Activated naive CD4-positive, alpha-beta T cell treated with anti-CD3 and anti-CD28 coated beads, Interleukin-2, amount 10 ng/mL, durations not matched to agents 7 days and 5 days (primary cell): ENCODE measurements around the gene CISD3.

Experiments used
- CTCF ChIA-PET: fragments of 350-600 bp; sonication (Branson Sonifier 250); formaldehyde crosslinking; loops from one replicate; lab custom pipeline; 2021; ENCODE audit warnings: antibody characterized with exemption; lab: Charles Lee
- DNase-seq: peaks from one replicate; pipeline ENCODE4 v3.0.0-alpha.2; 2020
- H3K27ac Mint-ChIP-seq: one replicate; pipeline ENCODE4 v1.8.0; 2021; ENCODE audit warnings: mild to moderate bottlenecking, moderate library complexity, mixed read lengths
- H3K27me3 Mint-ChIP-seq: one replicate; pipeline ENCODE4 v1.8.0; 2021; ENCODE audit warnings: mild to moderate bottlenecking, mixed read lengths
- H3K36me3 Mint-ChIP-seq: one replicate; pipeline ENCODE4 v1.8.0; 2021; ENCODE audit warnings: mixed read lengths
- H3K4me1 Mint-ChIP-seq: one replicate; pipeline ENCODE4 v1.8.0; 2021; ENCODE audit warnings: mixed read lengths
- H3K4me3 Mint-ChIP-seq: one replicate; pipeline ENCODE4 v1.8.0; 2021; ENCODE audit warnings: mild to moderate bottlenecking, moderate library complexity, mixed read lengths
- H3K9me3 Mint-ChIP-seq: one replicate; pipeline ENCODE4 v1.8.0; 2021; ENCODE audit warnings: mixed read lengths

The CISD3 gene

DNA sequence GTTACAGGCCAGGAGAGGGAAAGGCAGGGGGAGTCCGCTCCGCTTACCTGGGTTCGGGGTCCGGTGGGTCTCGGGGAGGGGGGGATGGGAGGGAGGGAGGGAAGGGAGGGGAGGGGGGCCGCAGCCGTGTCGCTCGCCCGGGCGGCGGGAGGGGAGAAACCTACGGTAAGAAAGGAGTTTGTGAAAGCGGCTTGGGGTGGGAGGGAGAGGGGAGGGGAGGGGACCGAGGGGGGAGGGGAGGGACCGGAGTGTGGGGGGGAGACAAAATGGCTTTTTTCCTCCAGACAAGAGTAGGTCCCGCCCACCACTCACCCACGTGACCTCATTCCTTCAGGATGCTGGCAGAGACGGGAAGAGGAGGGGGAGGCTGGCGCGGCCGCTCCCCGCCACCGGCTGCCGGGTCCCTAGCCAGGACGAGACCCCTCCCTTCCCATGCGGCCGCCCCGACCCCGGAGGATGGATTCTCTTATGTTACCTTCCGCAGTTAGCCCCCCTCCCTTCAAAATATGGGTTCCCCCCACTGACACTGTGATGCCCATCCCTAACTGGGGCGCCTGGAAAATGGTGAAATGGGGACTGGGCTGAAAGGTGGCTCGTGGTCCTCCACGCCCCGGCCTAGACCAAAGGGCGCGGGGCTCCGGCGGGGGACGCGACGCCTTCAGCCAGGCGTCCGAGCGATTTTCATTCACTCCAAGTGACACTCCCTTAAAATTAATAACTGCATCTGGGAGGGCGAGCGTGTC, 18.2 kb downstream of the CISD3 start, which contains the start of gene PCGF2:
Gene PCGF2 (minus strand): TSS at position 188 of the 743 bp plus-strand sequence. CDS start 7,934 bp downstream, outside the sequence.
- peaks cover 90% of the 10 kb centered on the region for H3K27me3 Mint-ChIP-seq
- DNase-seq, result no peak

DNA sequence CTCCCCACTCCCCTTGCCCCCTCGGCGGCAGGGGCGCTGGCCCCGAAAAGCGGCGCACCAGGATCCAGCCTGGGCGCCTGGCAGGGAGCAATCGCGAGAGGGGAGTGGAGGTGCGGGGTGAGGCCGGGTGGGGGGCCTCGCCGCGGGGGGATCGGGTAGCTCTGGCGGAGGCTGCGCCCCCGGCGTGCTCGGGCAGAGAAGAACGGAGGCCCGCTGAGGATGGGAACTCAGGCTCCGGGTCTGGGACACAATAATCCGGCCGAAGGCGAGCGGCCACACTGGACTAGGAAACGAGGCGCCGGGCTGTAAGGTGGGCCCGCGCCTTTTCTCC, 18.7 kb downstream of the CISD3 start:
- Mint-ChIP-seq H3K27me3 (peaks cover 84% of the 10 kb centered on the region), H3K9me3 (no peaks in the 10 kb centered on the region), H3K4me3 (peak overlapping the region; percentile 61), H3K36me3 (peaks cover 8% of the 10 kb centered on the region), H3K4me1 (peaks cover 54% of the 10 kb centered on the region), H3K27ac (no peak overlapping the region)
- CTCF ChIA-PET, result interaction anchor here (1.1 kb wide), 1 partner anchor 14 kb away, joined by 3 read pairs; no protein-coding TSS in a partner anchor
- no peak for DNase-seq

More for the DNA sequence above, 18.2 kb downstream of the CISD3 start, which contains the start of gene PCGF2:
- CTCF ChIA-PET, result interaction anchor here (1.1 kb wide), 1 partner anchor 13 kb away, joined by 3 read pairs; no protein-coding TSS in a partner anchor
- H3K27ac Mint-ChIP-seq, result no peak within 1 kb of the TSS
- no peaks in the 10 kb centered on the region for H3K9me3 Mint-ChIP-seq
- H3K4me1 Mint-ChIP-seq, result peaks cover 51% of the 10 kb centered on the region
- peak within 1 kb of the TSS; percentile 68 for H3K4me3 Mint-ChIP-seq
- peaks cover 5% of the 10 kb centered on the region for H3K36me3 Mint-ChIP-seq

DNA sequence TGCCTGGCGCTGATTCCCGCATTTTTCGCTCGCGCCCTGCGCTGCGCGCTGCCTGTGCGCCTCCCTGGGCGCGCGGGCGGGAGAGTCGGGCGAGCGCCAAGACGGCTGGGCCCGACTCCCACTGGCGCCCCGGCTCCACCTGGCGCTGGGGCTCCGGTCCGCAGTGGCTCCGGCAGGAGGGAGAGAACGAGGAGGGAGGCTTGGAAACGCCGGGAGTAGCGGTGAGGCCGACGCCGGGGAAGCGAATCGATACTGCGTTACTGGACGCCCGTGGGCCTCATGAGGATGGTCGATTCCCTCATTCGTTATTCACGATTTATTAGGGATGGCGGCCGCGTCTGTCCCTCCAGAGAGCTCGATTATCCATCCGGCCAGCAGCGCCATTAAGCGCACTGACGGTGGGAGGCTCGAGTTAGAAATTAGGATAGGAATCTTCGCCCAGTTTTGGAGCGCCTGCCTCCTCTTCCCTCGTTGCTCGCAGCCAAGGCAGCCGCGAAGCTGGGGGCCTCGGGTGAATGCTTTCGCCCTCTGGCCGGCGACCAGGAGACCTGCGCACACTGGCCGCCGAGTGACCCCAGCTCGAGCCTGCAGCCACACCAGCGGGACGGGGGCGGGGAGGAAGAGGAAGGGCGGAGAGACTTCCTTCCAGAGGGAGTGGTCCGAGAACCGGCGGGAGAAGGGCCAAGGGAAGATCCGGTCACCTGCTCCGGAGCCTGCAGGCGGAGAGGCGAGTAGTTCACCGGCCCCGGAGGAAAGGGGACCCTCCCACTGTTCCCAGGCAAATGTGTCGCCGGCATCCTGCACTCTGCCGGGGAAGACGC, 19.3 kb downstream of the CISD3 start:
- Mint-ChIP-seq H3K9me3 (no peaks in the 10 kb centered on the region), H3K4me3 (peak overlapping the region; percentile 61), H3K27ac (no peak overlapping the region), H3K4me1 (peaks cover 56% of the 10 kb centered on the region), H3K36me3 (peaks cover 10% of the 10 kb centered on the region), H3K27me3 (peaks cover 79% of the 10 kb centered on the region)
- no peak for DNase-seq
- CTCF ChIA-PET, result interaction anchor here (1.1 kb wide), 1 partner anchor 14 kb away, joined by 3 read pairs; no protein-coding TSS in a partner anchor

DNA sequence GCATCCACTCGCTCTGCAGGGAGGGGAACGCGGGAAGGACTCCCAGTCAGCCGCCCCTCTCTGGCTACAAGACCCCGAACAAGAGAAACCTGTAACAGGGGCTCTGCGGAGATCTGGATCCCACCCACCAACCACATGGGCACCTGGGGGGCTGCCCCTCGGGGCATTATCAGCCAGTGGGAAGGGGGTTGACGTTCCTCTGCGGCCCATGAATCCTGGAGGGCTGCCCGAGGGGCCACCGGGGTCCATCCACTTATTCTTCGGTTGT, 19.8 kb downstream of the CISD3 start:
- CTCF ChIA-PET, result interaction anchor here (1.2 kb wide), 1 partner anchor 73 kb away, joined by 3 read pairs; no protein-coding TSS in a partner anchor
- Mint-ChIP-seq H3K9me3 (no peaks in the 10 kb centered on the region), H3K27ac (no peak overlapping the region), H3K4me3 (peak overlapping the region; percentile 93), H3K36me3 (peaks cover 14% of the 10 kb centered on the region), H3K27me3 (peaks cover 73% of the 10 kb centered on the region), H3K4me1 (peaks cover 60% of the 10 kb centered on the region)
- DNase-seq, result no peak

DNA sequence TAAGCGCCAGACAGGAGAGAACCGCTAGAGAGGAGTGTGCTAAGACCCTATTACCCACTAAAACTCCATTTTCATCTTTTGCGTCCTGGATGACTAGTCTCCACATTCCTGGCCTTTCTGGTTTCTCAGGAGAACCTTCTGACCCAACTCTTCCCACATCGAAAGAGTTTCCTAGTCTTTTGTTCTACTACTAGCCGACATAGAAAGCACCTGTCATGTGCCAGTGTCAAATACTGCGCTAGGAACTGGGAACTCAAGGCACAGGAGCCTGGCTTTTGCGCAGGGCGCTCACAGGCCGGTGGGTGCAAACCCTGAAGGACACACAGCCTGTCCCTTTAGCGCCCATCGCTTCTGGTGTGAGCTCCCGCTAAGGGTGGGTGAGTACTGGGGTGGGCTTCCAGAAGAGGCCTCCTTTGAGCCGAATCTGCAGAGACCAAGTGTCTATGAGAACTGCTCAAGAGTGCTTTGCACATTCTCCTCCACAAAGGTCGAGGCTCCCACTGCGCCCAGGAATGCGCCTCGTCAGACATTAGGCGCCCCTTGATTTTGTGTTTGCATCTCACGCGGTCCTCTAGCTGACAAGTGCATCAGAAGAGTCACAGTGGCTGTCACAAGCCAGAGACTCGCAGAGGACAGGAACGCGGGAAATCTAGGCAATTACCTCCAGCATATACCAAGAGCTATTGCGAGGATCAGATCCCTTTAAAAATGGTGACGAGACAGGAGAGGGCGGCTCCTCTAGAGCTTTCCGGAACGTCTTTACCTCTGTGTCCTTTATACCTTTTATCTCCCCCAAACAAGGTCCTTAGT, 20.4 kb downstream of the CISD3 start:
- peaks cover 68% of the 10 kb centered on the region for H3K27me3 Mint-ChIP-seq
- peaks cover 14% of the 10 kb centered on the region for H3K36me3 Mint-ChIP-seq
- H3K4me1 Mint-ChIP-seq, result peaks cover 60% of the 10 kb centered on the region
- peak overlapping the region; percentile 4 for H3K27ac Mint-ChIP-seq
- CTCF ChIA-PET, result interaction anchor here (0.9 to 1.2 kb wide), 2 partner anchors 21 to 74 kb away, joined by 3 read pairs; no protein-coding TSS in a partner anchor
- DNase-seq, result peak; percentile 34
- no peaks in the 10 kb centered on the region for H3K9me3 Mint-ChIP-seq
- peak overlapping the region; percentile 93 for H3K4me3 Mint-ChIP-seq

DNA sequence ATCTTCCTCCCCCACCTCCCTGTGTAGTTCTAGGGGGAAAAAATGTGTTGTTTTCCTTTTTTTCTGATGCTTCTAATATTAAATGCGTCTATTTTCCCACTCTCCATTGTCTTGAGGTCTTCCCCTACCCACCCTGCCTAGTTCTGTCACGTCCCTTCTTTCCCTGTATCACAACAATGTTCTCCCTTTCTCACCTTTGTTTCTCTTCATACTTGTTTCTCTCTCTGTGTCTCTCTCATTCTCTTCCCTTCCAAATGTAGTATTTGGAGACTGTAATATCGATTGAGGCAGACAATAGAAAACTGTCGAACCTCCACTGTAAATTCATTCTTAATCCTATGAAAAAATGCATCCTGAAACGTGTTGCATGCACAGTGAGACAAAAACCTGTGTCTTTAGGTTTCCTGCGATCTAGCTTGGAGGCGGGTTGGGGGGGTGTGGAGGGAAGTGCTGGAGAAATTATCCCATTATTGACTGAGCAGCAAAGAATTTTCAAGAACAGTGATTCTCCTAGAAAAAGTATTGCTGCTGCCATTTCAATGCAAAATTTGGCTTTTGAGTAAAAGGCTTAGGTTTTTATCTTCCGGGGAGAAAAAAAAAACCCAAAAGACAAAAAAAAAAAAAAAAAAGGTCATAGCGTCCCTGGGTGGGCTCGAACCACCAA, 21.1 kb downstream of the CISD3 start:
- H3K9me3 Mint-ChIP-seq, result no peaks in the 10 kb centered on the region
- H3K36me3 Mint-ChIP-seq, result peaks cover 21% of the 10 kb centered on the region
- DNase-seq, result no peak
- H3K4me1 Mint-ChIP-seq, result peaks cover 55% of the 10 kb centered on the region
- H3K27me3 Mint-ChIP-seq, result peaks cover 60% of the 10 kb centered on the region
- CTCF ChIA-PET, result interaction anchor here (0.9 to 1.3 kb wide), 3 partner anchors 16 to 74 kb away, joined by 3 to 4 read pairs (median 3); no protein-coding TSS in a partner anchor
- H3K27ac Mint-ChIP-seq, result peak overlapping the region; percentile 92
- H3K4me3 Mint-ChIP-seq, result peak overlapping the region; percentile 93

DNA sequence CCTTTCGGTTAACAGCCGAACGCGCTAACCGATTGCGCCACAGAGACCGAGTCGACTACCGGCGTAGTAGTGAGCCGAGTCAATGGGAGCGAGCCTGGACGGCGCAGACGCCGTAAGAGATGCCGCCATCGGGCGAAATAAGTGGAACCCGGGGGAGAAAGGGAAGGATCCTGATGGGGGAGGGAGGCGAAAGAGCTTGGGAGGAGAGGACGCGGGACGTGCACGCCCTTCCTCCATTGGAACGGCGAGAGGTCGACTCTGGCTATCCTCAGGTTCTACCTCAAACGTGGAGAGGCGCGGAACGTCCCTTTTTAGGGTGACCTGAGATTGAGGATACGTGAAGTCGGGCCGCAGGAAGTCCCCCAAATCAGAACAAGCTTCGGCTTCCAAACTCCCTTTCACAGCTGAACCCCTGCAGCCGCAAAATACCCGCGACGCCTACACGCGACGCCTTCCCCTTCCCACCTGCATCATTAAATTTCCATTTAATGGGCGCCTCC, 21.7 kb downstream of the CISD3 start:
- peak; percentile 88 for DNase-seq
- peaks cover 54% of the 10 kb centered on the region for H3K27me3 Mint-ChIP-seq
- peaks cover 49% of the 10 kb centered on the region for H3K4me1 Mint-ChIP-seq
- peak overlapping the region; percentile 92 for H3K27ac Mint-ChIP-seq
- H3K9me3 Mint-ChIP-seq, result no peaks in the 10 kb centered on the region
- CTCF ChIA-PET, result interaction anchor here (1.3 kb wide), 1 partner anchor 17 kb away, joined by 4 read pairs; no protein-coding TSS in a partner anchor
- peaks cover 24% of the 10 kb centered on the region for H3K36me3 Mint-ChIP-seq
- peak overlapping the region; percentile 93 for H3K4me3 Mint-ChIP-seq

DNA sequence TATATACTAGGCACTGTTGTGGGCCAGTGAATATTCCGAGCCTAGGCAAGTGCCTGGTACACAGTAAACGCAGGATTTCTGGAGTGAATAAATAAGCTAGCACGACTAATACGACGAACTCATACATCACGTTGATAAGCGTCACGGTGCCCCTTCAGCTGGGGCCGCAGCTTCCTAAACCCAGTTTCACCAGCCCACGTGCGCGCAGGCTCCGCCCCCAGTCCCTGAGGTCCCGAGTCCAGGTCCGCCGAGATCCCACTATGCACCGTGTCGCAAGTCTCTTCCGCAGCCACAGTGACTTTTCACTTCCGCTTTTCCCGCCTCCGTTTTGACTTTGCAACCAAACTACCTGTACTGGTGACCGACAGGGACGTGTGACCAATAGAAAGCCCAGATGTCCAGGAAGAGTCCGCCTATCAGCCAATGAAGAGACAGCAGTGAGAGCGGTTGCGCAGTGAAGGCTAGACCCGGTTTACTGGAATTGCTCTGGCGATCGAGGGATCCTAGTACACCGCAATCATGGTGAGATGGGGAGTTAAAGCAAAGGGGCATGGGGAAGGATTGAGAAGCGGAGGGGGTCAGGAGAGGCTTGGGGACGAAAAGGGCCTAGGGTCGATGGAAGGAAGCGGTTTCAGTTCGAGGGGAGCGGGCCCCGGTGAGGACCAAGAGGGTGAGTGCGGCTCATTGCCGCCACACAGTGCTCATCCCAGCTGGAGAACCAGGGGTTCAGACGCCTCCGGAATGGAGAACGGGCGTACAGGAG, 22.3 kb downstream of the CISD3 start, which contains the start of gene PSMB3:
Gene PSMB3 (plus strand): TSS at position 434 of the 763 bp plus-strand sequence. CDS start 86 bp downstream, at position 520.
- peak within 1 kb of the TSS; percentile 93 for H3K4me3 Mint-ChIP-seq
- DNase-seq, result peak; percentile 98
- peak within 1 kb of the TSS; percentile 92 for H3K27ac Mint-ChIP-seq
- CTCF ChIA-PET, result interaction anchor here (1.3 kb wide), 1 partner anchor 17 kb away, joined by 4 read pairs; no protein-coding TSS in a partner anchor
- H3K36me3 Mint-ChIP-seq, result peaks cover 24% of the 10 kb centered on the region
- peaks cover 48% of the 10 kb centered on the region for H3K4me1 Mint-ChIP-seq
- peaks cover 48% of the 10 kb centered on the region for H3K27me3 Mint-ChIP-seq
- H3K9me3 Mint-ChIP-seq, result no peaks in the 10 kb centered on the region

DNA sequence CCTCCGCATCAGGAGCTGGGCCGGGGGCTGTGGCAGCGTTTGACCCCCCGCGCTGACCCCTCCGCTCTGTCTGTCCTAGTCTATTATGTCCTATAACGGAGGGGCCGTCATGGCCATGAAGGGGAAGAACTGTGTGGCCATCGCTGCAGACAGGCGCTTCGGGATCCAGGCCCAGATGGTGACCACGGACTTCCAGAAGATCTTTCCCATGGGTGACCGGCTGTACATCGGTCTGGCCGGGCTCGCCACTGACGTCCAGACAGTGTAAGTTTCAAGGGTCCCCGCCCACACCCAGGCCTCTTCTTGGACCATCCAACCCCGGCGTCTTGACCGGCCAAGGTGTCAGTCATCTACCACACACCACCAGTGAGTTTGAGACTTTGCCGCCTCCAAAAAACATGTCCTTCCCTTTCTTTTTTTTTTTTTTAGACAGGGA, 22.9 kb downstream of the CISD3 start:
- H3K4me1 Mint-ChIP-seq, result peaks cover 46% of the 10 kb centered on the region
- H3K9me3 Mint-ChIP-seq, result no peaks in the 10 kb centered on the region
- DNase-seq, result no peak
- H3K27me3 Mint-ChIP-seq, result peaks cover 42% of the 10 kb centered on the region
- CTCF ChIA-PET, result no interaction called here
- H3K4me3 Mint-ChIP-seq, result peak overlapping the region; percentile 93
- H3K27ac Mint-ChIP-seq, result peak overlapping the region; percentile 92
- H3K36me3 Mint-ChIP-seq, result peaks cover 24% of the 10 kb centered on the region

DNA sequence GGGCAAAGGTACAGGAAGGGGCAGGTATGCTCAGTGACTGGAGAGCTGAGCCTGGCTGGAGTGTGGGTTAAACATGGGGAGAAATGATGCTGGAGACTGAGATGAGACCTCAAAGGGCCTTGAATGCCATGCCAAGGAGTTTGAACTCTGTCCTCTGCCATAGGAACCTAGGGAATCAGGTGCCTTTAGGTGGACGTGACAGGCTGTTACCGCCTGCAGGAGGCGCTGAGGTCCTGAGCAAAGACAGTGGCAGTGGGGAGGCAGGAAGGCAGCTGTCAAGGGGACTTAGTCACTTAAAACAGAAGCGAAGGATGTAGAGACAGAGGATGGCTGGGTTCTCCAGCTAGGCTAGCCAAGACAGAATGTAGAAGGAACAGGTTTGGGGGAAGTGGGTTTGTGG, 31.5 kb downstream of the CISD3 start:
- Mint-ChIP-seq H3K4me3 (no peak overlapping the region), H3K27me3 (no peaks in the 10 kb centered on the region), H3K36me3 (peaks cover 53% of the 10 kb centered on the region), H3K9me3 (no peaks in the 10 kb centered on the region), H3K4me1 (peaks cover 16% of the 10 kb centered on the region), H3K27ac (peak overlapping the region; percentile 64)
- DNase-seq, result peak; percentile 62
- CTCF ChIA-PET, result interaction anchor here (1.0 to 1.3 kb wide), 2 partner anchors 20 to 413 kb away, joined by 3 read pairs; no protein-coding TSS in a partner anchor

DNA sequence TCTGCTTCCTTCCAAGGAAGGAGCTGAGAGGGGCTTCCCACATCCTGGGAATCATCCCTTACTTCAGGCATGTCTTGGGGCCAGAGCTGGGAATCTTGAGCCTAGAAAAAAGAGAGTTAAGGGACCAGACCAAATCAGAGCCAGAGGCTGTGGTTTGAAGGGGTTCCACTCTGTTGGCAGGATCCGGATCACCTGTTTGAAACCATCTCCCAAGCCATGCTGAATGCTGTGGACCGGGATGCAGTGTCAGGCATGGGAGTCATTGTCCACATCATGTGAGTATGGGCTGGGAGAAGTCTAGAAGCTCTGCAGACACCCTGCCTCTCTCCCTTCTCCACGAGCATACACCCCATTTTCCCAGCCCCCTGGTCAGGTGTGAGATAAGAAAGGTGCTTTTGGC, 32.1 kb downstream of the CISD3 start:
- Mint-ChIP-seq H3K4me3 (no peak overlapping the region), H3K36me3 (peaks cover 59% of the 10 kb centered on the region), H3K27ac (peak overlapping the region; percentile 63), H3K9me3 (no peaks in the 10 kb centered on the region), H3K27me3 (no peaks in the 10 kb centered on the region), H3K4me1 (peaks cover 16% of the 10 kb centered on the region)
- CTCF ChIA-PET, result interaction anchor here (0.9 to 1.3 kb wide), 3 partner anchors 19 to 413 kb away, joined by 3 to 4 read pairs (median 3); no protein-coding TSS in a partner anchor
- no peak for DNase-seq

DNA sequence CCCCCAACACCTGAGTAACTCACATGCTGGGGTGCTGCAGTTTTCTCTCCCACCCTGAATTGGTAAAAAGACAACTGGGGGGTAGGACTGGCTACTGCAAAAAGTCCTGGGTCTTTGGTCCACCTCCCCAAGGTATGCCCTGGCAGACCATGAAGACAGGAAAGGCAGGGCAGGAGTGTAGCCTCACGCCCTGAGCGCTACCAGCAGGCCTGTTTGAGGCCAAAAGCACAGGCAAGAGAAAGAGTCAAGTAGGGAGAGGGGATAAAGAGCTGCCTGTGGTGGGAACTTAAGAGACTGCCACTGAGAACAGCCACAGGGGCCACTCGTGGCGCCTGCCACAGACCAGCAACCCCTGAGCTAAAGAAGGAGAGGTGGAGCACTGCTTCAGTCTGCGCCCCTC, 36.2 kb downstream of the CISD3 start:
- Mint-ChIP-seq H3K9me3 (no peaks in the 10 kb centered on the region), H3K36me3 (peaks cover 71% of the 10 kb centered on the region), H3K4me1 (peaks cover 8% of the 10 kb centered on the region), H3K27me3 (no peaks in the 10 kb centered on the region), H3K4me3 (no peak overlapping the region), H3K27ac (no peak overlapping the region)
- CTCF ChIA-PET, result no interaction called here
- no peak for DNase-seq
